ENCODE data around the gene EML4. TPM values are rescaled to one million over a fixed set of nuclear protein-coding genes. Genes with fewer than 3 reads are reported as not detected.

The EML4 gene
- total RNA-seq, 1 experiment from 2014 or later = 68.2 TPM

DNA sequence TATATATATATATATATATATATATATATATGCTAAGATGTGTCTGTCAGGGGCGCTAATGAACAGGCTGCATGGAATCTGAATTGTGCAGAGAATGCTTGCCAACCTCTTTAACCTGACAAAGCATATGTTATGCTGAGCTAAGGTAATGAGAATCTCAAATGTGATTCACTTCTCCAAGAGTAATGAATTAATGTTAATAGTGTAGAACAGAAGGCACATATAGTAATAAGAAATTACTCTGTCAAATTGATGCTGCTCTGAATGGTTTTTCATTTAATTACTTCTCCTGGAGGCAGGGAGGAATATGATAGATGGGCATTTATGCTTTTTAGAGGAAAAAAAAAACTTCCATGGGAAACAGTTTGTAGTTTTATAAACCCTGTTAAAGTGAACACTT, 156.5 kb downstream of the EML4 start:
- TF ChIP-seq, protein P1, sequence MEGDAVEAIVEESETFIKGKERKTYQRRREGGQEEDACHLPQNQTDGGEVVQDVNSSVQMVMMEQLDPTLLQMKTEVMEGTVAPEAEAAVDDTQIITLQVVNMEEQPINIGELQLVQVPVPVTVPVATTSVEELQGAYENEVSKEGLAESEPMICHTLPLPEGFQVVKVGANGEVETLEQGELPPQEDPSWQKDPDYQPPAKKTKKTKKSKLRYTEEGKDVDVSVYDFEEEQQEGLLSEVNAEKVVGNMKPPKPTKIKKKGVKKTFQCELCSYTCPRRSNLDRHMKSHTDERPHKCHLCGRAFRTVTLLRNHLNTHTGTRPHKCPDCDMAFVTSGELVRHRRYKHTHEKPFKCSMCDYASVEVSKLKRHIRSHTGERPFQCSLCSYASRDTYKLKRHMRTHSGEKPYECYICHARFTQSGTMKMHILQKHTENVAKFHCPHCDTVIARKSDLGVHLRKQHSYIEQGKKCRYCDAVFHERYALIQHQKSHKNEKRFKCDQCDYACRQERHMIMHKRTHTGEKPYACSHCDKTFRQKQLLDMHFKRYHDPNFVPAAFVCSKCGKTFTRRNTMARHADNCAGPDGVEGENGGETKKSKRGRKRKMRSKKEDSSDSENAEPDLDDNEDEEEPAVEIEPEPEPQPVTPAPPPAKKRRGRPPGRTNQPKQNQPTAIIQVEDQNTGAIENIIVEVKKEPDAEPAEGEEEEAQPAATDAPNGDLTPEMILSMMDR (IDR thresholded peaks at IDR 0.05; ENCODE audit: unreplicated experiment) = no peak
- Mint-ChIP-seq H3K27me3 (ENCODE audit: unreplicated experiment) (no peaks in the 10 kb centered on the region), H3K27ac (ENCODE audit: unreplicated experiment) (no peak overlapping the region), H3K4me1 (ENCODE audit: low read depth, unreplicated experiment) (no peaks in the 10 kb centered on the region), H3K36me3 (ENCODE audit: insufficient read depth, unreplicated experiment) (peaks cover 20% of the 10 kb centered on the region), H3K9me3 (ENCODE audit: low read depth, unreplicated experiment) (no peaks in the 10 kb centered on the region), H3K4me3 (ENCODE audit: low read depth, unreplicated experiment) (no peak overlapping the region)
- BruUV-seq (replicated peaks) = no TSS peak
- intact Hi-C loops (cut with micrococcal nuclease; ENCODE audit: unreplicated experiment) = loop anchor here (10.0 kb wide), 1 partner anchor 471 kb away; no protein-coding TSS in a partner anchor
- CTCF ChIA-PET = no interaction called here
- DNase-seq = no peak

DNA sequence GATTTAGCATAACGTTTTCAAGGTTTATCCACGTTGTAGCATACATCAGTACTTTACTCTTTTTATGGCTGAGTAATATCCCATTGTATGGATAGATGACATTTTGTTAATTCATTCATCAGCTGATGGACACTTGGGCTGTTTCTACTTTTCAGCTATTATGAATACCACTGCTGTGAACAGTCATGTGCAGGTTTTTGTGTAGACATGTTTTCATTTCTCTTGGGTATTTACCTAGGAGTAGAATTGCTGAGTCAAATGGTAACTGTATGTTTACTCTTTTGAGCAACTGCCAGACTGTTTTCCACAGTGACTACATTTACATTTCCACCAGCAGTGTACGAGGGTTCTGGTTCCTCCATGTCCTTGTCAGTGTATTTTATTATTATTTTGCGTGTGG, 158.0 kb downstream of the EML4 start:
- Mint-ChIP-seq H3K27me3 (ENCODE audit: unreplicated experiment) (no peaks in the 10 kb centered on the region), H3K4me1 (ENCODE audit: low read depth, unreplicated experiment) (no peaks in the 10 kb centered on the region), H3K4me3 (ENCODE audit: low read depth, unreplicated experiment) (no peak overlapping the region), H3K36me3 (ENCODE audit: insufficient read depth, unreplicated experiment) (peaks cover 32% of the 10 kb centered on the region), H3K27ac (ENCODE audit: unreplicated experiment) (no peak overlapping the region), H3K9me3 (ENCODE audit: low read depth, unreplicated experiment) (no peaks in the 10 kb centered on the region)
- CTCF ChIA-PET = no interaction called here
- TF ChIP-seq, protein P1 (IDR thresholded peaks at IDR 0.05; ENCODE audit: unreplicated experiment) = no peak
- intact Hi-C loops (cut with micrococcal nuclease; ENCODE audit: unreplicated experiment) = loop anchor here (10.0 kb wide), 1 partner anchor 472 kb away; no protein-coding TSS in a partner anchor
- DNase-seq = no peak
- no TSS peak for BruUV-seq (replicated peaks)

DNA sequence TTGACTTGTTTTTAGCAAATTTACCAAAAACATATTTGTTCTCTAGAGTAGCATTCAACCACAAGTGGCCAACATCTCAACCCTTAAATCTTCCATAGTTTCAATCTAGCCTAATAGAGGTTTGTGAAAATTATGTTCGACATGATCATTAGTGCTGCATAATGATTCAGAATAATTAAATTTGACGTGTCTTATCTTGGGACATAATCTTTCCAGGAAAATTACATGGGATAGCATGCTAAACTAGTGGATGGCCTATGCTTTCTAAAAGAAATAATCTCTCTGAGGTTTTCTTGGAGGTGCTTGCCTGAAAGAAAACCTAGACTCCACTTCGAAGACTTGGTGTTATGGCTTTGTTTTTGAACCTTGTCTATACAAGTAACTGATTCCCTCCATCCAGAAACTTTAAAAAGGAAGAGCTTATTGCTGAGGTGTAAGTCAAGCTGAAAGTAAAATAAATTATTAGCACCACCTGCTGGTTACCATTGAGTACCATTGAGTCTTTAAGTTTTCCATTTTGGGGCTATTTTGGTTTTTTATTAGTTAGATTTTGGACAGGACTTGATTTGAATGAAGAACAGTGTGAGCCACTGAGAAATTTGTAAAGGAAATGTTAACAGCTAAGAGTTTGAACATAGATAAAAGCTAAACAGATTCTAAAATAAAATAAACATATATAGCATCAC, 159.1 kb downstream of the EML4 start:
- Mint-ChIP-seq H3K9me3 (ENCODE audit: low read depth, unreplicated experiment) (no peaks in the 10 kb centered on the region), H3K36me3 (ENCODE audit: insufficient read depth, unreplicated experiment) (peaks cover 40% of the 10 kb centered on the region), H3K27ac (ENCODE audit: unreplicated experiment) (no peak overlapping the region), H3K4me3 (ENCODE audit: low read depth, unreplicated experiment) (no peak overlapping the region), H3K4me1 (ENCODE audit: low read depth, unreplicated experiment) (no peaks in the 10 kb centered on the region), H3K27me3 (ENCODE audit: unreplicated experiment) (no peaks in the 10 kb centered on the region)
- DNase-seq = no peak
- BruUV-seq (replicated peaks) = no TSS peak
- intact Hi-C loops (cut with micrococcal nuclease; ENCODE audit: unreplicated experiment) = loop anchor here (1.0 to 10.0 kb wide), 2 partner anchors 232 to 473 kb away; no protein-coding TSS in a partner anchor
- TF ChIP-seq, protein P1 (IDR thresholded peaks at IDR 0.05; ENCODE audit: unreplicated experiment) = peak; percentile 36
- CTCF ChIA-PET = interaction anchor here (0.6 to 1.4 kb wide), 5 partner anchors 12 to 458 kb away, joined by 3 to 6 read pairs (median 3); no protein-coding TSS in a partner anchor

DNA sequence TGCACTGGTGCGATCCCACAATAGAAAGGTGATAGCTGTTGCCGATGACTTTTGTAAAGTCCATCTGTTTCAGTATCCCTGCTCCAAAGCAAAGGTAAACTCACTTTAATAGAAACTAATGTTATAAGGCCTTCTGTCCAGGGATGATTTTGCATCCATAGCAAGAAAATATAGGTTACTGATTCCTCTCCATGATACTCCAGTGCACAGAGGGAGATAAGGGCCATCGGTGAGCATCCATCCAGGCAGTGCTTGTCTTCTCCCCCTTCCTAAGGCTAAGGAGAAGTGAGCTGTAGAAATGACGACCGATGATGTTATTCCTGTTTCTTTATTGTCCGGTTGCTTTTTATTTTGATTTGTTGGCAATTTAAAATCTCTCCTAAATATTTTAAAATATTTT, 159.8 kb downstream of the EML4 start:
- TF ChIP-seq, protein P1 (IDR thresholded peaks at IDR 0.05; ENCODE audit: unreplicated experiment) = no peak
- Mint-ChIP-seq H3K27me3 (ENCODE audit: unreplicated experiment) (no peaks in the 10 kb centered on the region), H3K27ac (ENCODE audit: unreplicated experiment) (no peak overlapping the region), H3K9me3 (ENCODE audit: low read depth, unreplicated experiment) (no peaks in the 10 kb centered on the region), H3K4me3 (ENCODE audit: low read depth, unreplicated experiment) (no peak overlapping the region), H3K36me3 (ENCODE audit: insufficient read depth, unreplicated experiment) (peaks cover 42% of the 10 kb centered on the region), H3K4me1 (ENCODE audit: low read depth, unreplicated experiment) (no peaks in the 10 kb centered on the region)
- CTCF ChIA-PET = interaction anchor here (0.6 to 1.4 kb wide), 5 partner anchors 13 to 459 kb away, joined by 3 to 6 read pairs (median 3); no protein-coding TSS in a partner anchor
- no peak for DNase-seq
- no TSS peak for BruUV-seq (replicated peaks)
- intact Hi-C loops (cut with micrococcal nuclease; ENCODE audit: unreplicated experiment) = loop anchor here (1.0 to 10.0 kb wide), 2 partner anchors 233 to 474 kb away; no protein-coding TSS in a partner anchor

Data from Calu3 (cell line).